ENCODE results near the gene RBM34.

Gene RBM34

GRCh38 chr1:235187316-235187715 lies 26.3 kb upstream of the RBM34 start:
- no peak overlapping the region for H3K4me3 ChIP-seq (replicated peaks; ENCODE audit: insufficient read depth, low read length)
- no peaks in the 10 kb centered on the region for H3K27me3 ChIP-seq (ENCODE audit: insufficient read depth, poor library complexity, severe bottlenecking)
- no peak overlapping the region for H3K27ac ChIP-seq (replicated peaks)
- TF ChIP-seq POLR2AphosphoS5 (IDR thresholded peaks at IDR 0.05; ENCODE audit: low read depth) (no peak), CTCF (IDR thresholded peaks at IDR 0.05; ENCODE audit: insufficient read depth, low read length) (no peak), SPI1 (IDR thresholded peaks at IDR 0.05; ENCODE audit: borderline replicate concordance, low read depth) (no peak), GABPA (IDR thresholded peaks at IDR 0.05; ENCODE audit: low read depth) (no peak)
- TF ChIP-seq, protein P1, sequence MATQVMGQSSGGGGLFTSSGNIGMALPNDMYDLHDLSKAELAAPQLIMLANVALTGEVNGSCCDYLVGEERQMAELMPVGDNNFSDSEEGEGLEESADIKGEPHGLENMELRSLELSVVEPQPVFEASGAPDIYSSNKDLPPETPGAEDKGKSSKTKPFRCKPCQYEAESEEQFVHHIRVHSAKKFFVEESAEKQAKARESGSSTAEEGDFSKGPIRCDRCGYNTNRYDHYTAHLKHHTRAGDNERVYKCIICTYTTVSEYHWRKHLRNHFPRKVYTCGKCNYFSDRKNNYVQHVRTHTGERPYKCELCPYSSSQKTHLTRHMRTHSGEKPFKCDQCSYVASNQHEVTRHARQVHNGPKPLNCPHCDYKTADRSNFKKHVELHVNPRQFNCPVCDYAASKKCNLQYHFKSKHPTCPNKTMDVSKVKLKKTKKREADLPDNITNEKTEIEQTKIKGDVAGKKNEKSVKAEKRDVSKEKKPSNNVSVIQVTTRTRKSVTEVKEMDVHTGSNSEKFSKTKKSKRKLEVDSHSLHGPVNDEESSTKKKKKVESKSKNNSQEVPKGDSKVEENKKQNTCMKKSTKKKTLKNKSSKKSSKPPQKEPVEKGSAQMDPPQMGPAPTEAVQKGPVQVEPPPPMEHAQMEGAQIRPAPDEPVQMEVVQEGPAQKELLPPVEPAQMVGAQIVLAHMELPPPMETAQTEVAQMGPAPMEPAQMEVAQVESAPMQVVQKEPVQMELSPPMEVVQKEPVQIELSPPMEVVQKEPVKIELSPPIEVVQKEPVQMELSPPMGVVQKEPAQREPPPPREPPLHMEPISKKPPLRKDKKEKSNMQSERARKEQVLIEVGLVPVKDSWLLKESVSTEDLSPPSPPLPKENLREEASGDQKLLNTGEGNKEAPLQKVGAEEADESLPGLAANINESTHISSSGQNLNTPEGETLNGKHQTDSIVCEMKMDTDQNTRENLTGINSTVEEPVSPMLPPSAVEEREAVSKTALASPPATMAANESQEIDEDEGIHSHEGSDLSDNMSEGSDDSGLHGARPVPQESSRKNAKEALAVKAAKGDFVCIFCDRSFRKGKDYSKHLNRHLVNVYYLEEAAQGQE (IDR thresholded peaks at IDR 0.05; ENCODE audit: insufficient replicate concordance, low read depth) = no peak
- DNase-seq (ENCODE audit: low read depth in 1 of 2, low spot score in 1 of 2) = no peak

GRCh38 chr1:235181561-235182245 lies 20.7 kb upstream of the RBM34 start:
- no peak overlapping the region for H3K4me3 ChIP-seq (replicated peaks; ENCODE audit: insufficient read depth, low read length)
- no peaks in the 10 kb centered on the region for H3K27me3 ChIP-seq (ENCODE audit: insufficient read depth, poor library complexity, severe bottlenecking)
- TF ChIP-seq, protein P1 (IDR thresholded peaks at IDR 0.05; ENCODE audit: insufficient replicate concordance, low read depth) = no peak
- no peak for TF ChIP-seq GABPA (IDR thresholded peaks at IDR 0.05; ENCODE audit: low read depth)
- TF ChIP-seq CTCF (IDR thresholded peaks at IDR 0.05; ENCODE audit: insufficient read depth, low read length) = no peak
- no peak for TF ChIP-seq POLR2AphosphoS5 (IDR thresholded peaks at IDR 0.05; ENCODE audit: low read depth)
- TF ChIP-seq SPI1 (IDR thresholded peaks at IDR 0.05; ENCODE audit: borderline replicate concordance, low read depth) = no peak
- no peak overlapping the region for H3K27ac ChIP-seq (replicated peaks)
- no peak for DNase-seq (ENCODE audit: low read depth in 1 of 2, low spot score in 1 of 2)

- no peak overlapping the region for H3K27ac ChIP-seq (replicated peaks)
- DNase-seq (ENCODE audit: low read depth in 1 of 2, low spot score in 1 of 2) = no peak
- H3K27me3 ChIP-seq (ENCODE audit: insufficient read depth, poor library complexity, severe bottlenecking) = no peaks in the 10 kb centered on the region
- TF ChIP-seq SPI1 (IDR thresholded peaks at IDR 0.05; ENCODE audit: borderline replicate concordance, low read depth) (no peak), CTCF (IDR thresholded peaks at IDR 0.05; ENCODE audit: insufficient read depth, low read length) (no peak), GABPA (IDR thresholded peaks at IDR 0.05; ENCODE audit: low read depth) (no peak), POLR2AphosphoS5 (IDR thresholded peaks at IDR 0.05; ENCODE audit: low read depth) (no peak)
- TF ChIP-seq, protein P1 (IDR thresholded peaks at IDR 0.05; ENCODE audit: insufficient replicate concordance, low read depth) = no peak
- H3K4me3 ChIP-seq (replicated peaks; ENCODE audit: insufficient read depth, low read length) = no peak overlapping the region
Observed at GRCh38 chr1:235180916-235181460, 19.9 kb upstream of the RBM34 start.
